Measurements from ENCODE around the gene OCSTAMP.

OCSTAMP gene

GRCh38 chr20:46551522-46552381 lies 1.3 kb upstream of the OCSTAMP start:
- no peak for DNase-seq

- DNase-seq, result no peak
Observed at GRCh38 chr20:46549188-46549972, 1.1 kb downstream of the OCSTAMP start.

- DNase-seq, result no peak
Observed at GRCh38 chr20:46548688-46549087, 1.8 kb downstream of the OCSTAMP start.

DNA sequence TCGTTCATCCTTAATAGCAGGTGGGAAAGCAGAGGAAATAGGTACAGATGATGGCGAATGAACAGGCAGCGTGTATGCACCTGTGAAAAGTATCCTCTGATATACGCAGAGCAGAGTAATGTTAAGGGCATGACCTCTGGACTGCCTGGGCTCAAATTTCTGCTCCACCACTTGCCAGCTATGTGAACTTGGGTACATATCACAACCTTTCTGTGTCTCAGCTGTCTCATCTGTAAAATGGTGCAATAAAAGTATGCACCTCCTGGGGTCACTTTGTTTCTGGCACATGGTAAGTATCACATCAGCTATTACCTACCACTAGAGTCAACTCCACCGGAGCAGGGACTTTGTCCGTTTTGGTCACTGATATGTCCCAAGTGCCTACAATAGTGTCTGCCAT lies 2.5 kb downstream of the OCSTAMP start:
- no peak for DNase-seq

GRCh38 chr20:46546936-46547335 lies 3.5 kb downstream of the OCSTAMP start:
- DNase-seq, result no peak

GRCh38 chr20:46546298-46546697 lies 4.2 kb downstream of the OCSTAMP start:
- no peak for DNase-seq

- no peak for DNase-seq
Observed at GRCh38 chr20:46545827-46546138, 4.7 kb downstream of the OCSTAMP start.

GRCh38 chr20:46545077-46545826 lies 5.2 kb downstream of the OCSTAMP start:
- DNase-seq, result no peak

DNA sequence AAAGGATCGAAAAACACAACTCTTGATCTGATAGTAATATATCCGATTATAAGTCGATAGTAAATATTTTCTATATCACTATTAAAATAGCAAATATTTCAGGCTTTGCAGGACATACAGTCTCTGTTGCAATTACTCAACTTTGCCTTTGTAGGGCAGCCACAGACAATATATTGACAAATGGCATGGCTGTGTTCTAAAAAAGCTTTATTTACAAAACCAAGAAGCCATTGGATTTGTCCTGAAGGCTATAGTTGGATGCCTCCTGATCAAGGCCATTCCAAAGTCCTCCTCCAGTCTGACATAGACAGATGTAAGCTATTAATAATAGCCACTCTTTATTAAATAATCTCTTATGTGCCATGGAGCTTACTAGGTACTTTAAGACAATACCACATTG lies 5.9 kb downstream of the OCSTAMP start:
- DNase-seq, result no peak

- no peak for DNase-seq
Observed at GRCh38 chr20:46543959-46544358, 6.5 kb downstream of the OCSTAMP start.

GRCh38 chr20:46543033-46543432 lies 7.4 kb downstream of the OCSTAMP start:
- DNase-seq, result no peak

- no peak for DNase-seq
Observed at GRCh38 chr20:46541229-46541935, 9.1 kb downstream of the OCSTAMP start.

DNA sequence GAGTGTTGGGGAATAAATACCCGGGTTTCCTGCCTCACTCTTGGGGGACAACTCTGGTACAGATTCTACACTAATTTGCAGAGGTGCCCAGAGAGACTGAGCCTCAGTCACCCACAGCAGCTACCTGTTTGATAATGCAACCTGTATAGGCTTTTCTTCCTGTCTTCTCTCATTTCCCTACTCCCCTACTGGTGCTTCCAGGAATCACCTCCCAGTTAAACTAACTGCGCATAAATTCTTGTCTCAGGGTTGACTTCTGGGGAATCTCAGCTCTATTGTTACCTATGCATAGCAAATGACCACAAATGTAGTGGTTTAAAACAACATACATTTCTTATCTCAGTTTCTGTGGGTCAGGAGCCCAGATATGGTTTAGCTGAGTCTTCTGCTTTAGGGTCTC lies 11.3 kb downstream of the OCSTAMP start:
- no peak for DNase-seq

DNA sequence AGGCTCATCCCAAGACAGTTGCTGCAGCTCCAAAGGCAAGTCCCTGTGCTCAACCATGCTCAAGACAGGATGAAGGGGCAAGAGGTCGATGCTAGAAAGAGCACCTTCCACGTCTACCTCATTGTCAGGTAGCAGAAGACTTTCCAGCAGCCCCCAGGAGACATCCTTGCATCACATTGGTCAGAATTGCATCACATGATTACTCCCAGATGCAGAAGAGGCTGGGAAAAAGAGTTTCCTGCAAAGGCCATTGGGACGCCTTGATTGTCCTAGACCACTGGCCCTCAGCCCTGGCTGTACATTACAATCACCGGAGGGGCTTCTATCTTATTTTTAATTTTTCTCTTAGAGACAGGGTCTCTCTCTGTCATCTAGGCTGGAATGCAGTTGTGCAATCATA lies 19.8 kb downstream of the OCSTAMP start:
- no peak for DNase-seq

DNA sequence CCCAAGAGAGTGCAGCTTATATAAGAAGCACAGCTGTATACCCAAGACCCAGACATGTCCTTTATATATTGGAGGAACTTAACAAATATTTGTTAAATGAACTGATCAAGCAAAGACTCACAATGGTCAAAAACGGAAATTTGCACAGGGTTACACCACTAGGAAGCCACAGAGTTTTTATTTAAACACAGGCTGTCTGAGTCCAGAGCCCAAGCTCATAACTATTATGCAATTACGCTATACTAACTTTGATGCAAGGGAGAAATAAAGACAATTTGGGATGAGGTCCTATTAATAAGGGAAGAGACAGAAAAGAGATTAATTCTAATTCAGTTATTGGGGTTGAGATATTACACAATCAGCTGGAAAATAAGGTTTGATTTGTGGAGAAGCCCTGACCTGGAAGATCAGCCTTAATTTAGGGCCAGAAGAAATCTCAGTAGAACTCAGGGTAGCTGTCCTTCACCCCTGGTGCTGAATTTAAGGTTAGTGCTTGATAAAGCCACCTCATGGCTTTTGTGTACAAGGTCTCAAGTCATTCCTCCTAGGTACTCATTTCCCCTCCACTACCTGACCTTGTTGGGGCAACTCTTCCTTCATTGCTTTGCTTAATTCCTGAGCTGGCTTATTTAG lies 26.6 kb downstream of the OCSTAMP start:
- no peak for DNase-seq

DNA sequence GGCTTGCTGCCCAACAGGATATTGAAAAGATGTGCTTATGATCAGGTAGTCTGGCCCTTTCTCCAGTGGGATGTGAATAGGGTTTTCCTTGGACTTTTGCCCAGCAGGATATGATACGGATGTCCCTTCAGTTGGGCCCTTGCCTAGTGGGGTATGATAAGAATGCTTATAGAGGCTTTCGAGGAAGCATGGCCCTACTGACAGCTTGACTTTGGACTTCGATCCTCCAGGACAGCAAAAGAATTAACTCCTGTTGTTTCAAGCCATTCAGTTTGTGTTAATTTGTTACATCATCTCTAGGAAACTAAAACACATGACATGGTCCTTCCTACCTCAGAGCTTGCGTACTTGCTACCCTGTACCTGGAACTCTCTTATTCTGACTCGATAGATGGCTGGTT lies 27.3 kb downstream of the OCSTAMP start:
- DNase-seq, result no peak

GRCh38 chr20:46520976-46521579 lies 29.4 kb downstream of the OCSTAMP start:
- peak; percentile 59 for DNase-seq

DNA sequence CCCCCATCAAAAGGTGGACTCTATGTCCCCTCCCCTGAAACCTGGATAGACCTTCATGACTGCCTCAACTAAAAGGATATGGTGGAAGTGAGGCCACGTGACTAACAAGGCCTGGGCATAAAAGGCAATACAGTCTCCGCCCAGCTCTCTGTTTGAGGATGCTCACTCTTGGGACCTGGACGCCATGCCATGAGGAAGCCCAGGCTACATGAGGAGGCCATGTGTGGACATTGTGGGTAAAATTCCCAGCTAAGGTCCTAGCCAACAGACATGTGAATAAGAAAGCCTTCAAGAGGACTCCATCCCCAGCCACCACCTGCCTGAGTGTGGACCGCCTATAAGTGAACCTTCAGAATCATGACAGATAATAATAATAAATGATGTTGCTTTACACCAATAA lies 29.9 kb downstream of the OCSTAMP start:
- no peak for DNase-seq

DNA sequence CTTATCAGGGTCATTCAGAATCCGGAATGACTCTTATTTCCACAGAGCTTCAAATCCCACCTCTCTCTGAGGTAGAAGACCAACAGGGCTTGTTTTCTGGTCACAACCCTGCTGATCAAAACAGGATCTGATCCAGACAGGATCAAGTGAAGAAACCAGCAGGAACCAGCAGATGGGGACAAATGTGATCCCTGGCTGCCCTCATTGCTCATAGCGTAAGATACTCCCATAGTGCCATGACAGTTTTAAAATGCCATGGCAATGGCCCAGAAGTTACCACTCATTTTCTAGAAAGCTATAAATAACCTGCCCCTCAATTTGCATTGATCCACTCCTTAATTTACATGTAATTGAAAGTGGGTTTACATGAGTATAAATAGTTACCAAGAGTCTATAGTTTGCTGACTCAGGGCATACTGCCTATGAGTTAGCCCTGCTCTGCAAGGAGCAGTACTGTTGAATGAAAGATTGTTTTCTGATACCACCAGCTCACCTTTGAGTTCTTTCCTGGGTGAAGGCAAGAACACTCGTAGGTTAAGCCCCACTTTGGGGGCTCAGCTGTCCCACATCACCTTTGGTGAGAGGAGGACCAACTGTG lies 30.9 kb downstream of the OCSTAMP start:
- no peak for DNase-seq

DNA sequence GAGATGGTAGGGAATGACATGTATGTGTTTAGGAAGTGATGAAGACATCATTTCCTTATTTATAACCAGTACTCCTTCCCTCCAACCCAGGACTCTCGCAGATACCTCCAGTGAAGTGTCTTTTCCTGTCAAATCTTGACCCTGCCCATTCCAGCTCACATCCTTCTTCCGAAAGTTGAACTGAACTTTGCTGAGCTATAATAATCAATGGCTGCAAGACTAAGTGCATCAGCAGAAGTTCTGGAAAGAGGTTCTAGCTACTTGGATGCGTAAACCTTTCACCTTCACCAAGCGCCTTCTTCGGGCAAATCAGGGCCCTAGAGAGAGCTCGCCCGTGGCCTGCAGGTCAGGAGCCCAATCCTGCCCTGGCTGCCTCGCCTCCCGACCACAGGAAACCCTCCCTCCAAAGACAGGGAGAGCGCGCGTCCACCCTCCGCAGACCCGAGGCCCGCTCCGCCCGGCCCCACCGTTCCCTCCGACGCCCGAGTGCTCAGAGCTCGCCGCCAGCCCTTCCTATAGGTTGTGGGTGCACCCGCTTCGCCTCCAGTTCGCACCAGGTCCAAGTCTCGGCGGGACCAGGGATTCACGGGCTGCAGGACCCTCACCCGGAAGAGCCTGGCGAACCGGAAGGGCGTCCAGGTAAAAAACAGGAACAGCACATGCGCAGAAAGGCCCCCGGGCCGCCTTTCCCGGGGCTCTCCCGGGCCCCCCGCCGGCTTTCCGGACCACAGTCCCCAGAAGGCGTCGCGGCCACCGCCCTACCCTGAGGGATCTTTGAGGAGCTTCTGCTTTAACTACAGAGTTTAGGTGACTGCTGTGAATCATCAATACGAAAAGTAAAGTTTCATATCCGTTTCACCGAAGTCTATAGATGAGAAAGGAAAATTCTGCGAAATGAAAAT lies 37.3 kb downstream of the OCSTAMP start, which contains the start of gene ZNF334:
TSS of gene ZNF334 (minus strand) at position 617 of the 902 bp plus-strand sequence. CDS start 1,457 bp downstream, outside the sequence.
- no peak for DNase-seq
